Nephron (organoid): ENCODE data around the gene MDC1.

ENCODE experiments used
- H3K27ac Mint-ChIP-seq, 3 experiments: 2 replicates each; pipeline ENCODE4 v1.8.0; 2020; ENCODE audit warnings: mixed read lengths in 3 of 3, mild to moderate bottlenecking in 2 of 3, moderate library complexity in 1 of 3
- H3K27me3 Mint-ChIP-seq: 2 replicates; pipeline ENCODE4 v1.8.0; 2021; ENCODE audit warnings: low read depth, mild to moderate bottlenecking, moderate library complexity, mixed read lengths
- H3K36me3 Mint-ChIP-seq: 2 replicates; pipeline ENCODE4 v1.8.0; 2020; ENCODE audit warnings: low read depth, mixed read lengths
- H3K4me1 Mint-ChIP-seq: 2 replicates; pipeline ENCODE4 v1.8.0; 2020; ENCODE audit warnings: mixed read lengths
- H3K4me3 Mint-ChIP-seq, 3 experiments: 2 replicates each; pipeline ENCODE4 v1.8.0; 2020; ENCODE audit warnings: mild to moderate bottlenecking in 3 of 3, mixed read lengths in 3 of 3, moderate library complexity in 2 of 3
- H3K9me3 Mint-ChIP-seq: 2 replicates; pipeline ENCODE4 v1.8.0; 2020; ENCODE audit warnings: mixed read lengths
- TF ChIP-seq, protein P1 (sequence below), 3 experiments: fragments of 200-600 bp; sonication (generic); IDR thresholded peaks; one replicate each; pipeline ENCODE4 v1.5.0; 2021; ENCODE audit warnings: antibody characterized with exemption in 3 of 3; ENCODE audit not compliant: unreplicated experiment in 3 of 3

The MDC1 gene

DNA sequence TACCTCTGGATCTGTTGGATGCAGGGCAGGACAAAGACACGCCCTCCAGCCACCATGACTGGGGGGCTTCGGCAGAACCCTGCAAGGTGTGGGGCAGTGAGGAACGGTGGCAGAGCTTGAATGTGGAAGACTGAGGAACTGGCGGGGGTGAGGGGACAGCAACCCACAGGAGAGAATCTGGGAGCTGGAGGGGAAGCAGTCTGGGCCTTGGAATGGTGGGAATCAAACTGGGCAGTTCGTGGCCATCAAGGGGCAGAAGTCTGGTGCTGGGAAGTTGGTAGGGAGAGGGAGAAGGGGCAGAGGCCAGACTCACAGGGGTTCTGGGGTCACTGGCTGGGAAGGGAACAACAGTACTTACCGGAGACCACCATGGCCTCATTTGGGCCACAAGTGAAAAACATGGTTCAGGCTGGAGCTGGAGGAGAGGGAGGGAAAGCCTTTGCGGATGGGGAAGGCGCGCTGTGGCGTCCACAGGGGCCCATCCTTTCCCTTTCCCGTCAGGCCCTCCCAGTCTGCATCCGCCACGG is 24.8 kb upstream of the MDC1 start:
- Mint-ChIP-seq H3K4me1 (peaks cover 26% of the 10 kb centered on the region), H3K27me3 (no peaks in the 10 kb centered on the region), H3K4me3 (peak overlapping the region; percentile 92 to 98 (median 93)), H3K27ac (peak overlapping the region; percentile 93 to 98 (median 95)), H3K9me3 (no peaks in the 10 kb centered on the region), H3K36me3 (peaks cover 41% of the 10 kb centered on the region)
- TF ChIP-seq, protein P1, sequence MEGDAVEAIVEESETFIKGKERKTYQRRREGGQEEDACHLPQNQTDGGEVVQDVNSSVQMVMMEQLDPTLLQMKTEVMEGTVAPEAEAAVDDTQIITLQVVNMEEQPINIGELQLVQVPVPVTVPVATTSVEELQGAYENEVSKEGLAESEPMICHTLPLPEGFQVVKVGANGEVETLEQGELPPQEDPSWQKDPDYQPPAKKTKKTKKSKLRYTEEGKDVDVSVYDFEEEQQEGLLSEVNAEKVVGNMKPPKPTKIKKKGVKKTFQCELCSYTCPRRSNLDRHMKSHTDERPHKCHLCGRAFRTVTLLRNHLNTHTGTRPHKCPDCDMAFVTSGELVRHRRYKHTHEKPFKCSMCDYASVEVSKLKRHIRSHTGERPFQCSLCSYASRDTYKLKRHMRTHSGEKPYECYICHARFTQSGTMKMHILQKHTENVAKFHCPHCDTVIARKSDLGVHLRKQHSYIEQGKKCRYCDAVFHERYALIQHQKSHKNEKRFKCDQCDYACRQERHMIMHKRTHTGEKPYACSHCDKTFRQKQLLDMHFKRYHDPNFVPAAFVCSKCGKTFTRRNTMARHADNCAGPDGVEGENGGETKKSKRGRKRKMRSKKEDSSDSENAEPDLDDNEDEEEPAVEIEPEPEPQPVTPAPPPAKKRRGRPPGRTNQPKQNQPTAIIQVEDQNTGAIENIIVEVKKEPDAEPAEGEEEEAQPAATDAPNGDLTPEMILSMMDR (IDR thresholded peaks at IDR 0.05; ENCODE audit: unreplicated experiment in 3 of 3): no peak

- H3K4me3 Mint-ChIP-seq: peak overlapping the region; percentile 92 to 98 (median 93)
- no peaks in the 10 kb centered on the region for H3K9me3 Mint-ChIP-seq
- H3K36me3 Mint-ChIP-seq: peaks cover 45% of the 10 kb centered on the region
- H3K27me3 Mint-ChIP-seq: no peaks in the 10 kb centered on the region
- H3K4me1 Mint-ChIP-seq: peaks cover 26% of the 10 kb centered on the region
- TF ChIP-seq, protein P1 (IDR thresholded peaks at IDR 0.05; ENCODE audit: unreplicated experiment in 3 of 3): no peak
- peak overlapping the region; percentile 93 to 98 (median 95) for H3K27ac Mint-ChIP-seq
Observed at GRCh38 chr6:30741063-30741779, 24.1 kb upstream of the MDC1 start.

GRCh38 chr6:30740540-30740870 is 23.4 kb upstream of the MDC1 start:
- Mint-ChIP-seq H3K27me3 (no peaks in the 10 kb centered on the region), H3K4me3 (peak overlapping the region; percentile 78 to 98 (median 92)), H3K9me3 (no peaks in the 10 kb centered on the region)

DNA sequence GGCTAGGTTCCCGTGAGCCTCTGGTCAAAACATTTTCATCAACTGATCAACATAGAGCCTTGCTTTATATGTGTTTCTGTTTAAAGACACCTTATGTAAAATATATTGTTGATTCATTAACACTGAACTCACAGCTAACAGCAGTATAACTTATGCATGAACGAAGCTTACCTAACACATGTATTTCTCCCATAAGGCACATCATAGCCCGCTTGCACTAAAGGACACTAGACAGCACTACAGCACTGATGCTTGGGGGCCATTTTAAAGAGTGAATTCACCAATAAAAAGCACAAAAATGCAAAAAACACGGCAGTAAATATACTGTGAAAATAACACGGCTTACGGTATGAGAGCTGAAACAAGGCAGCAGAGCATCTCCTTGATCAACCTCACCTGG is 21.5 kb upstream of the MDC1 start:
- TF ChIP-seq, protein P1 (IDR thresholded peaks at IDR 0.05; ENCODE audit: unreplicated experiment in 3 of 3): no peak
- peaks cover 16% of the 10 kb centered on the region for H3K4me1 Mint-ChIP-seq
- H3K9me3 Mint-ChIP-seq: no peaks in the 10 kb centered on the region
- peak overlapping the region in 2 of 3 experiments; percentile 61 to 79 for H3K27ac Mint-ChIP-seq
- H3K27me3 Mint-ChIP-seq: no peaks in the 10 kb centered on the region
- peak overlapping the region; percentile 46 to 77 (median 47) for H3K4me3 Mint-ChIP-seq
- peaks cover 63% of the 10 kb centered on the region for H3K36me3 Mint-ChIP-seq

More at GRCh38 chr6:30740540-30740870, 23.4 kb upstream of the MDC1 start:
- peak overlapping the region in 2 of 3 experiments; percentile 61 to 72 for H3K27ac Mint-ChIP-seq
- TF ChIP-seq, protein P1 (IDR thresholded peaks at IDR 0.05; ENCODE audit: unreplicated experiment in 3 of 3): no peak
- H3K36me3 Mint-ChIP-seq: peaks cover 52% of the 10 kb centered on the region
- peaks cover 26% of the 10 kb centered on the region for H3K4me1 Mint-ChIP-seq

- Mint-ChIP-seq H3K27me3 (no peaks in the 10 kb centered on the region), H3K4me1 (no peaks in the 10 kb centered on the region), H3K9me3 (no peaks in the 10 kb centered on the region), H3K27ac (peak overlapping the region in 2 of 3 experiments; percentile 35 to 75), H3K36me3 (peaks cover 68% of the 10 kb centered on the region), H3K4me3 (peak overlapping the region in 1 of 3 experiments; percentile 51)
- TF ChIP-seq, protein P1 (IDR thresholded peaks at IDR 0.05; ENCODE audit: unreplicated experiment in 3 of 3): no peak
Observed at GRCh38 chr6:30735668-30736314, 18.7 kb upstream of the MDC1 start.
